Measurements from ENCODE around the gene LST1. TPM values are rescaled to one million over a fixed set of nuclear protein-coding genes. Genes with fewer than 3 reads are reported as not detected.

Gene LST1
- total and polyA plus RNA-seq, 4 donors, result 10.4 to 24.6 (median 13.4) TPM

GRCh38 chr6:31568537-31568961, 17.5 kb upstream of the LST1 start:
- TF ChIP-seq TAF1 (conservative IDR thresholded peaks at IDR 0.05), result no peak
- TF ChIP-seq YY1 (IDR thresholded peaks at IDR 0.05), result no peak
- no peak for TF ChIP-seq GABPA (IDR thresholded peaks at IDR 0.05 in 1 of 2, conservative IDR thresholded peaks at IDR 0.05 in 1 of 2)
- no peak for TF ChIP-seq RAD21 (IDR thresholded peaks at IDR 0.05)
- TF ChIP-seq RXRA (IDR thresholded peaks at IDR 0.05), result no peak
- no peak for TF ChIP-seq HNF4G (IDR thresholded peaks at IDR 0.05)
- no peak for TF ChIP-seq ZBTB33 (IDR thresholded peaks at IDR 0.05)
- no peak for TF ChIP-seq FOXA2 (IDR thresholded peaks at IDR 0.05)
- TF ChIP-seq FOXA1 (IDR thresholded peaks at IDR 0.05), result no peak
- no peak for TF ChIP-seq JUND (IDR thresholded peaks at IDR 0.05)
- TF ChIP-seq NR2F2 (IDR thresholded peaks at IDR 0.05), result no peak
- TF ChIP-seq, protein P1, sequence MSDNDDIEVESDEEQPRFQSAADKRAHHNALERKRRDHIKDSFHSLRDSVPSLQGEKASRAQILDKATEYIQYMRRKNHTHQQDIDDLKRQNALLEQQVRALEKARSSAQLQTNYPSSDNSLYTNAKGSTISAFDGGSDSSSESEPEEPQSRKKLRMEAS (IDR thresholded peaks at IDR 0.05), result no peak
- no peak for TF ChIP-seq REST (IDR thresholded peaks at IDR 0.05)
- no peak for TF ChIP-seq SP1 (IDR thresholded peaks at IDR 0.05)
- 65% methylated on average over 3 of the region's 3 CpGs for WGBS
- Histone ChIP-seq H3K9me3 (ENCODE audit: control insufficient read depth in 4 of 4, low read length in 3 of 4) (no peaks in the 10 kb centered on the region), H3K27me3 (ENCODE audit: control insufficient read depth in 4 of 4, insufficient read depth in 4 of 4, low read length in 3 of 4) (no peaks in the 10 kb centered on the region), H3K27ac (ENCODE audit: low read depth in 1 of 2, low read length in 2 of 2) (no peak overlapping the region), H3K9ac (ENCODE audit: low read depth in 1 of 2, low read length in 2 of 2) (no peak overlapping the region), H3K4me1 (ENCODE audit: control insufficient read depth in 4 of 4, insufficient read depth in 4 of 4, low read length in 3 of 4) (no peaks in the 10 kb centered on the region), H3K36me3 (ENCODE audit: control insufficient read depth in 4 of 4, insufficient read depth in 3 of 4, low read depth in 1 of 4, low read length in 3 of 4) (no peaks in the 10 kb centered on the region), H3K4me3 (ENCODE audit: low read depth in 1 of 3, low read length in 3 of 3) (no peak overlapping the region)
- no peak for DNase-seq (ENCODE audit: low spot score)

GRCh38 chr6:31569861-31570536, 16.1 kb upstream of the LST1 start:
- Histone ChIP-seq H3K27ac (ENCODE audit: low read depth in 1 of 2, low read length in 2 of 2) (no peak overlapping the region), H3K27me3 (ENCODE audit: control insufficient read depth in 4 of 4, insufficient read depth in 4 of 4, low read length in 3 of 4) (no peaks in the 10 kb centered on the region), H3K9ac (ENCODE audit: low read depth in 1 of 2, low read length in 2 of 2) (no peak overlapping the region), H3K4me3 (ENCODE audit: low read depth in 1 of 3, low read length in 3 of 3) (no peak overlapping the region), H3K4me1 (ENCODE audit: control insufficient read depth in 4 of 4, insufficient read depth in 4 of 4, low read length in 3 of 4) (no peaks in the 10 kb centered on the region), H3K9me3 (ENCODE audit: control insufficient read depth in 4 of 4, low read length in 3 of 4) (no peaks in the 10 kb centered on the region), H3K36me3 (ENCODE audit: control insufficient read depth in 4 of 4, insufficient read depth in 3 of 4, low read depth in 1 of 4, low read length in 3 of 4) (no peaks in the 10 kb centered on the region)
- DNase-seq (ENCODE audit: low spot score), result no peak
- WGBS, result 79% methylated on average over 1 of the region's 1 CpG
- TF ChIP-seq EGR1 (IDR thresholded peaks at IDR 0.05; ENCODE audit: low read depth in 2 of 2) (no peak), HNF4G (IDR thresholded peaks at IDR 0.05) (no peak), FOXA2 (IDR thresholded peaks at IDR 0.05) (no peak), SP1 (IDR thresholded peaks at IDR 0.05) (no peak), ZBTB33 (IDR thresholded peaks at IDR 0.05) (no peak), RXRA (IDR thresholded peaks at IDR 0.05) (no peak), GABPA (IDR thresholded peaks at IDR 0.05 in 1 of 2, conservative IDR thresholded peaks at IDR 0.05 in 1 of 2) (no peak), REST (IDR thresholded peaks at IDR 0.05) (no peak), TAF1 (conservative IDR thresholded peaks at IDR 0.05) (no peak), ATF3 (IDR thresholded peaks at IDR 0.05) (no peak)
- TF ChIP-seq, protein P2, sequence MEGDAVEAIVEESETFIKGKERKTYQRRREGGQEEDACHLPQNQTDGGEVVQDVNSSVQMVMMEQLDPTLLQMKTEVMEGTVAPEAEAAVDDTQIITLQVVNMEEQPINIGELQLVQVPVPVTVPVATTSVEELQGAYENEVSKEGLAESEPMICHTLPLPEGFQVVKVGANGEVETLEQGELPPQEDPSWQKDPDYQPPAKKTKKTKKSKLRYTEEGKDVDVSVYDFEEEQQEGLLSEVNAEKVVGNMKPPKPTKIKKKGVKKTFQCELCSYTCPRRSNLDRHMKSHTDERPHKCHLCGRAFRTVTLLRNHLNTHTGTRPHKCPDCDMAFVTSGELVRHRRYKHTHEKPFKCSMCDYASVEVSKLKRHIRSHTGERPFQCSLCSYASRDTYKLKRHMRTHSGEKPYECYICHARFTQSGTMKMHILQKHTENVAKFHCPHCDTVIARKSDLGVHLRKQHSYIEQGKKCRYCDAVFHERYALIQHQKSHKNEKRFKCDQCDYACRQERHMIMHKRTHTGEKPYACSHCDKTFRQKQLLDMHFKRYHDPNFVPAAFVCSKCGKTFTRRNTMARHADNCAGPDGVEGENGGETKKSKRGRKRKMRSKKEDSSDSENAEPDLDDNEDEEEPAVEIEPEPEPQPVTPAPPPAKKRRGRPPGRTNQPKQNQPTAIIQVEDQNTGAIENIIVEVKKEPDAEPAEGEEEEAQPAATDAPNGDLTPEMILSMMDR (IDR thresholded peaks at IDR 0.05; ENCODE audit: low read depth, low read length, missing input control), result no peak
- TF ChIP-seq, protein P1 (IDR thresholded peaks at IDR 0.05), result no peak
